DMS114 treated with DMSO at 0.1 percent for 48 hours (cell line): ENCODE data around the gene TCP11.

ENCODE experiments used
- DNase-seq: peaks from one replicate; lab custom pipeline; 2025; ENCODE audit not compliant: unreplicated experiment; lab: John Stamatoyannopoulos, UW

TCP11 gene

GRCh38 chr6:35082733-35083403 is 58.3 kb downstream of the TCP11 start:
- no peak for DNase-seq

- DNase-seq = no peak
These were observed 59.0 kb downstream of the TCP11 start for GRCh38 chr6:35082046-35082732.

- no peak for DNase-seq
These were observed 59.7 kb downstream of the TCP11 start for GRCh38 chr6:35081426-35081851.

GRCh38 chr6:35080821-35081425 is 60.2 kb downstream of the TCP11 start:
- no peak for DNase-seq

GRCh38 chr6:35080016-35080680 is 61.0 kb downstream of the TCP11 start:
- DNase-seq = no peak

- DNase-seq = no peak
These were observed 61.7 kb downstream of the TCP11 start for GRCh38 chr6:35079311-35080000.

- DNase-seq = no peak
These were observed 62.2 kb downstream of the TCP11 start for GRCh38 chr6:35078896-35079295.

- DNase-seq = no peak
These were observed 62.8 kb downstream of the TCP11 start for GRCh38 chr6:35078226-35078850.

GRCh38 chr6:35077713-35078105 is 63.4 kb downstream of the TCP11 start:
- DNase-seq = no peak

GRCh38 chr6:35076997-35077712 is 64.0 kb downstream of the TCP11 start:
- no peak for DNase-seq

GRCh38 chr6:35073766-35074471 is 67.2 kb downstream of the TCP11 start:
- DNase-seq = no peak

- no peak for DNase-seq
These were observed 67.9 kb downstream of the TCP11 start for GRCh38 chr6:35073211-35073610.

GRCh38 chr6:35072698-35073055 is 68.5 kb downstream of the TCP11 start:
- DNase-seq = no peak

- no peak for DNase-seq
These were observed 69.0 kb downstream of the TCP11 start for GRCh38 chr6:35072051-35072697.

GRCh38 chr6:35071347-35071994 is 69.7 kb downstream of the TCP11 start:
- no peak for DNase-seq

- DNase-seq = no peak
These were observed 71.0 kb downstream of the TCP11 start for GRCh38 chr6:35070111-35070510.

GRCh38 chr6:35069262-35069661 is 71.9 kb downstream of the TCP11 start:
- no peak for DNase-seq

GRCh38 chr6:35068644-35069043 is 72.5 kb downstream of the TCP11 start:
- no peak for DNase-seq

- no peak for DNase-seq
These were observed 72.9 kb downstream of the TCP11 start for GRCh38 chr6:35068206-35068605.
